K562 (cell line): Measurements from ENCODE around the gene IGF2BP3. TPM values are rescaled to one million over a fixed set of nuclear protein-coding genes. Genes with fewer than 3 reads are reported as not detected.
A peak's percentile ranks its signal among the peaks of the same experiment; 100 is the strongest.

ENCODE experiments used
- AFF1 ChIP-seq, 2 experiments: fragments of 450-650 bp; IDR thresholded peaks; 2 replicates each; pipeline ENCODE4 v1.6.1; 2018; ENCODE audit warnings: mild to moderate bottlenecking in 2 of 2, low read depth in 1 of 2; ENCODE audit not compliant: partially characterized antibody in 2 of 2
- BRD4 ChIP-seq: fragments of 200-600 bp; sonication (generic); IDR thresholded peaks from 2 replicates; pipeline ENCODE4 v1.6.1; 2017; ENCODE audit warnings: inconsistent platforms
- CBFA2T3 ChIP-seq: fragments of 450-650 bp; IDR thresholded peaks from 2 replicates; pipeline ENCODE4 v1.6.1; 2017
- CHCHD3 ChIP-seq: fragments of 250-450 bp; sonication (Bioruptor Pico); IDR thresholded peaks from 2 replicates; pipeline ENCODE4 v2.1.2; 2022; ENCODE audit warnings: mild to moderate bottlenecking
- DDX20 ChIP-seq: fragments of 450-650 bp; IDR thresholded peaks from 2 replicates; pipeline ENCODE4 v1.6.1; 2016; ENCODE audit warnings: missing genetic modification characterization, low read depth, mild to moderate bottlenecking, missing compliant biosample characterization, moderate library complexity
- FOXA3 ChIP-seq, 2 experiments: fragments of 450-650 bp in 1 of 2; sonication (generic) in 1 of 2; formaldehyde crosslinking; IDR thresholded peaks in 1 of 2; conservative IDR thresholded peaks in 1 of 2; 2 replicates each; pipeline versions ENCODE4 v1.4.0 to v1.8.0; 2020 to 2022; ENCODE audit warnings: mild to moderate bottlenecking in 2 of 2, missing genetic modification reagents in 1 of 2
- LCOR ChIP-seq: sonication (generic); formaldehyde crosslinking; IDR thresholded peaks from 2 replicates; pipeline ENCODE4 v1.8.0; 2022; ENCODE audit warnings: mild to moderate bottlenecking, missing genetic modification reagents
- NFIX ChIP-seq: fragments of 250-450 bp; sonication (Bioruptor Pico); IDR thresholded peaks from 2 replicates; pipeline ENCODE4 v1.4.0; 2020; ENCODE audit warnings: low read depth, mild to moderate bottlenecking, moderate library complexity
- NKRF ChIP-seq: fragments of 450-650 bp; IDR thresholded peaks from 2 replicates; pipeline ENCODE4 v1.6.1; 2016; ENCODE audit warnings: borderline replicate concordance
- RAD21 ChIP-seq, 2 experiments: fragments of 250-450 bp in 1 of 2; fragments of 450-650 bp in 1 of 2; sonication (Bioruptor Pico) in 1 of 2; formaldehyde crosslinking in 1 of 2; IDR thresholded peaks in 1 of 2; conservative IDR thresholded peaks in 1 of 2; 2 replicates each; pipeline versions ENCODE4 v1.4.0 to v1.8.0; 2020 to 2022; ENCODE audit warnings: mild to moderate bottlenecking in 2 of 2, moderate library complexity in 1 of 2
- SIRT6 ChIP-seq: IDR thresholded peaks from one replicate; pipeline ENCODE4 v1.6.1; 2012; ENCODE audit warnings: low read depth, mild to moderate bottlenecking, control low read depth, inconsistent platforms, low read length, moderate library complexity
- SMARCE1 ChIP-seq: fragments of 450-650 bp; IDR thresholded peaks from 2 replicates; pipeline ENCODE4 v1.7.1; 2016; ENCODE audit warnings: mild to moderate bottlenecking
- SNRNP70 ChIP-seq: fragments of 200-400 bp; formaldehyde crosslinking; optimal IDR thresholded peaks from 2 replicates; pipeline ENCODE3; 2017; ENCODE audit warnings: low read depth, low read length
- SPI1 ChIP-seq: IDR thresholded peaks from 2 replicates; pipeline ENCODE4 v1.6.1; 2011; ENCODE audit warnings: low read depth, low read length, control low read depth, borderline replicate concordance
- TARDBP ChIP-seq: fragments of 450-650 bp; IDR thresholded peaks from 2 replicates; pipeline ENCODE4 v1.6.1; 2016
- ZBTB26 ChIP-seq: fragments of 450-650 bp; formaldehyde crosslinking; IDR thresholded peaks from 2 replicates; pipeline ENCODE4 v1.4.0; 2022; ENCODE audit warnings: missing genetic modification characterization
- ZNF197 ChIP-seq: fragments of 200-800 bp; sonication (Bioruptor generic); IDR thresholded peaks from 2 replicates; pipeline ENCODE4 v1.6.1; 2016; ENCODE audit warnings: low read depth, missing genetic modification characterization, missing compliant biosample characterization
- ZNF384 ChIP-seq: IDR thresholded peaks from 2 replicates; pipeline ENCODE4 v1.6.1; 2012; ENCODE audit warnings: low read depth, low read length, improper control_type of control experiment
- ZNF511 ChIP-seq: sonication (generic); formaldehyde crosslinking; IDR thresholded peaks from 2 replicates; pipeline ENCODE4 v1.8.0; 2022; ENCODE audit warnings: mild to moderate bottlenecking, missing genetic modification reagents
- ZNF77 ChIP-seq: fragments of 250-450 bp; sonication (Bioruptor Pico); IDR thresholded peaks from 2 replicates; pipeline ENCODE4 v1.5.0; 2020
- ZNF79 ChIP-seq: fragments of 250-450 bp; sonication (Bioruptor Pico); IDR thresholded peaks from 2 replicates; pipeline ENCODE4 v1.4.0; 2020; ENCODE audit warnings: low read depth, mild to moderate bottlenecking, moderate library complexity
- ZSCAN29 ChIP-seq: fragments of 450-650 bp; IDR thresholded peaks from 2 replicates; pipeline ENCODE4 v1.6.1; 2017
- polyA plus RNA-seq, 8 experiments: library from polyadenylated mRNA; depleted of rRNA in 4 of 8; stranded (reverse) in 5 of 8; unstranded in 3 of 8; fragments of >200 nt; fragmentation: Nextera tagmentation in 2 of 8; fragmentation: Illumina TruSeq in 1 of 8; extraction: Ambion mirVana in 2 of 8; extraction: Trizol in 1 of 8; gene quantifications; 2 replicates each; pipeline versions ENCODE4 v1.2.1 to v1.2.3, GENCODE V29; 2011 to 2014; ENCODE audit warnings: inconsistent platforms in 1 of 8, missing spikeins in 1 of 8
- total RNA-seq, 7 experiments: library from RNA; depleted of rRNA in 6 of 7; stranded (reverse); fragments of >200 nt in 6 of 7; fragmentation: Illumina TruSeq in 2 of 7; extraction: Trizol in 2 of 7; gene quantifications; 2 replicates each; pipeline versions ENCODE4 v1.2.1 to v1.2.3, GENCODE V29; 2011 to 2021; ENCODE audit warnings: low replicate concordance in 1 of 7

IGF2BP3 gene
- total and polyA plus RNA-seq, 9 of the 15 experiments (the other 6 are each of a cell fraction or from before 2014, with no cell fraction given): 8.4 to 88.1 (median 61.2) TPM

- TF ChIP-seq FOXA3 (CRISPR knock-in tag; conservative IDR thresholded peaks at IDR 0.05 in 1 of 2, IDR thresholded peaks at IDR 0.05 in 1 of 2): peak; percentile 25 to 71; a peak in 3 of 4 replicates
- TF ChIP-seq ZNF77 (CRISPR knock-in tag): no peak
- peak; percentile 74; the same call in 1 of the 2 replicates for TF ChIP-seq LCOR (CRISPR knock-in tag)
- peak in 1 of 2 experiments; percentile 54 for TF ChIP-seq AFF1 (IDR thresholded peaks at IDR 0.05; ENCODE audit: low read depth in 1 of 2, partially characterized antibody in 2 of 2)
- TF ChIP-seq NFIX: no peak
- no peak for TF ChIP-seq SNRNP70
- TF ChIP-seq SIRT6: no peak
- peak; percentile 47; the same call in 1 of the 2 replicates for TF ChIP-seq SPI1
- TF ChIP-seq CHCHD3: no peak
- no peak for TF ChIP-seq NKRF
- TF ChIP-seq TARDBP: peak; percentile 17; the same call in 1 of the 2 replicates
- no peak for TF ChIP-seq DDX20
- TF ChIP-seq ZSCAN29: no peak
- TF ChIP-seq SMARCE1: peak; percentile 95
- no peak for TF ChIP-seq BRD4
- TF ChIP-seq CBFA2T3: peak; percentile 83
- no peak for TF ChIP-seq ZNF511 (CRISPR knock-in tag)
- TF ChIP-seq ZNF79: no peak
- peak; percentile 79 to 89 for TF ChIP-seq RAD21 (CRISPR knock-in tag; conservative IDR thresholded peaks at IDR 0.05 in 1 of 2, IDR thresholded peaks at IDR 0.05 in 1 of 2)
- TF ChIP-seq ZNF384: 0 out of 2 replicates have a peak, but pooled peaks have one; percentile 22
- TF ChIP-seq ZBTB26 (CRISPR knock-in tag): no peak
- TF ChIP-seq ZNF197 (CRISPR knock-in tag): 0 out of 2 replicates have a peak, but pooled peaks have one; percentile 38
These were observed 197.1 kb downstream of the IGF2BP3 start (continued) for GRCh38 chr7:23273141-23273599.
